ENCODE measurements around the gene DNTTIP2.

DNA sequence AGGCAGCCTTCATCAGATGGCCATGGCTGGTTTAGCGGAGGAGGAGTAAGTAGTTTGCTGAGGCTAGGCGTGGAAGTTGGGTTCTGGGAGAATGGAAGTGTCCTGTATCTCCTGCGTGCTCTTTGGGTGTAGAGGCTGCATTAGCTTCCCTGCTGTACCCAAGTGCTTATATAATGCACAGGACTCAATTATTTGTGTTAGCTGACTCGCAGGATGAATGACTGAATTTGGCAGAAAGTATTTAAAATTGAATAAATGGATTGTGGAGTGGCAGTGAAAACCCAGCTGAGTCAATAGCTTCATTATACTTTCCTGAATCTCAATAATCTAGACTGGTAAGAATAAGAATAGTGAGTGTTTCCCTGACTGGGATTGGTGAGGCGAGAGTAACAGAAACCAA is 13.8 kb downstream of the DNTTIP2 start:
- TF ChIP-seq POLR2A (IDR thresholded peaks at IDR 0.05): no peak
- TF ChIP-seq, protein P1, sequence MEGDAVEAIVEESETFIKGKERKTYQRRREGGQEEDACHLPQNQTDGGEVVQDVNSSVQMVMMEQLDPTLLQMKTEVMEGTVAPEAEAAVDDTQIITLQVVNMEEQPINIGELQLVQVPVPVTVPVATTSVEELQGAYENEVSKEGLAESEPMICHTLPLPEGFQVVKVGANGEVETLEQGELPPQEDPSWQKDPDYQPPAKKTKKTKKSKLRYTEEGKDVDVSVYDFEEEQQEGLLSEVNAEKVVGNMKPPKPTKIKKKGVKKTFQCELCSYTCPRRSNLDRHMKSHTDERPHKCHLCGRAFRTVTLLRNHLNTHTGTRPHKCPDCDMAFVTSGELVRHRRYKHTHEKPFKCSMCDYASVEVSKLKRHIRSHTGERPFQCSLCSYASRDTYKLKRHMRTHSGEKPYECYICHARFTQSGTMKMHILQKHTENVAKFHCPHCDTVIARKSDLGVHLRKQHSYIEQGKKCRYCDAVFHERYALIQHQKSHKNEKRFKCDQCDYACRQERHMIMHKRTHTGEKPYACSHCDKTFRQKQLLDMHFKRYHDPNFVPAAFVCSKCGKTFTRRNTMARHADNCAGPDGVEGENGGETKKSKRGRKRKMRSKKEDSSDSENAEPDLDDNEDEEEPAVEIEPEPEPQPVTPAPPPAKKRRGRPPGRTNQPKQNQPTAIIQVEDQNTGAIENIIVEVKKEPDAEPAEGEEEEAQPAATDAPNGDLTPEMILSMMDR (IDR thresholded peaks at IDR 0.05): no peak

All from uterus (tissue), 2 donors.